GM12874 (cell line): ENCODE measurements around the gene TOR4A.

Source experiments
- TF ChIP-seq, protein P1 (sequence below): IDR thresholded peaks from 2 replicates; pipeline ENCODE4 v1.5.1; 2011; ENCODE audit warnings: low read depth, mild to moderate bottlenecking, control low read depth, low read length, moderate library complexity; ENCODE audit not compliant: insufficient read depth

TOR4A gene

DNA sequence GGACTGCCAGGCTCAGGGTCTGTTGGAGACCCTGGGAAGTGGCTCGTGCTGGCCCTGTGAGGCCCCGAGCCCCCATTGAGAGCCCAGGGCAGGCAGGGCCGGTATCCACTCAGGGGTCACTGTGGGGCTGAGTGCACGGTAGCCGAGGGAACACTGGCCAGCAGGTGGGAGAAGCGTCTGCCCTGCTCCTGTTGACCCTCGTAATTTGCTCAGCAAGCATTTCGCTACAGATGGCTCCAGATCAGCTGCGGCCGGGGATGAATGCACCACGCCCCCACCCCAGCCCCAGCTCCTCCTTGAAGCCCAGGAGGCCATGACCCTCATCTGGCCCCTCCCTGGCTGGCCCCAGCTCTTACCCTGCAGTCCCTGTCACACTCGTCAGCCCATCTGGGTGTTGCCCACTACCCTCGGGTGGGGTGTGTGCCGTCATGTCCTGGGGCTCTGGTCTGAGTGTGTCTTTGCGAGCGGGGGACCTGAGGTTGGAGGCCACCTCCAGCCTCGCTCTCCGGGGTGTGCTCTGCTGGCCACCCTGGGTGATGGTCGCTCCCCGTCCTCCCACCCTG is 30.6 kb downstream of the TOR4A start:
- TF ChIP-seq, protein P1, sequence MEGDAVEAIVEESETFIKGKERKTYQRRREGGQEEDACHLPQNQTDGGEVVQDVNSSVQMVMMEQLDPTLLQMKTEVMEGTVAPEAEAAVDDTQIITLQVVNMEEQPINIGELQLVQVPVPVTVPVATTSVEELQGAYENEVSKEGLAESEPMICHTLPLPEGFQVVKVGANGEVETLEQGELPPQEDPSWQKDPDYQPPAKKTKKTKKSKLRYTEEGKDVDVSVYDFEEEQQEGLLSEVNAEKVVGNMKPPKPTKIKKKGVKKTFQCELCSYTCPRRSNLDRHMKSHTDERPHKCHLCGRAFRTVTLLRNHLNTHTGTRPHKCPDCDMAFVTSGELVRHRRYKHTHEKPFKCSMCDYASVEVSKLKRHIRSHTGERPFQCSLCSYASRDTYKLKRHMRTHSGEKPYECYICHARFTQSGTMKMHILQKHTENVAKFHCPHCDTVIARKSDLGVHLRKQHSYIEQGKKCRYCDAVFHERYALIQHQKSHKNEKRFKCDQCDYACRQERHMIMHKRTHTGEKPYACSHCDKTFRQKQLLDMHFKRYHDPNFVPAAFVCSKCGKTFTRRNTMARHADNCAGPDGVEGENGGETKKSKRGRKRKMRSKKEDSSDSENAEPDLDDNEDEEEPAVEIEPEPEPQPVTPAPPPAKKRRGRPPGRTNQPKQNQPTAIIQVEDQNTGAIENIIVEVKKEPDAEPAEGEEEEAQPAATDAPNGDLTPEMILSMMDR = no peak

DNA sequence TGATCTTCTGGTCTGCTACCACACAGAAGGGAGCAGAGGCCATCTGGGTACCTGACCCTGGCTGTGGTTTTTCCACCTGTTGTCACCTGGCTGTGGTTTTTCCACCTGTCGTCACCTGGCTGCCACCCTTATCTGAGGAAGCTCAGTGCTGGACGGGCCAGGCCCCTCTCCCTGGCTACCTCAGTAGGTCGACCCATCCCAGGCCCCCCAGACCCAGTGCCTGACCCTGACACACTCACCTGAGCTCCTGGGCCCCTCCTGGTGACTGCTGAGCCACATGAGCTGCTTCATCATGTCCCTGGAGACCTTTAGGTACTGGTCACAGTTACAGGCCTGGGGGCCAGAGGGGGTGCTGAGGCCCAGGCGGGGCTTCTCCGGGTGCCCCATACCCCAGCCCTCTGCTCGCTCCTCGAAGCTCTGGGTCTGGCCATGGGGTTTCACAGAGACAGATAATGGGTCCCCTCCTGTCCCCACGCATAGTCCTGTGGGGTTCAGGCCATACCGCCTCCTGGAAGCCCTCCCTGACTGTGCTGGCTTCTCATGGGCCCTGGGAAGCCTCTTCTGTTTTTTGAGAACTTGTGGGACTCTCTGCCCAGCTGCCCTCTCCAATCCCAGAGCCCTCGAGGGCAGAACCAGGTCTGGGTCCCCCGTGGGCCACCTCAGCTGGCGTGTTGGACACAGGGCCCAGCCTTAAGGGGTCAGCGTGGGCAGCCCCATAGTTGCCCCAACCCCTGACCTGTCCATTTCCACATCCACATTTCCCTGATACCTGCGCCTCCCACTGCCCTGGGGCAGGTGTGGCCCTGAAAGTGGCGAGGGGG is 32.1 kb downstream of the TOR4A start:
- TF ChIP-seq, protein P1 = no peak

DNA sequence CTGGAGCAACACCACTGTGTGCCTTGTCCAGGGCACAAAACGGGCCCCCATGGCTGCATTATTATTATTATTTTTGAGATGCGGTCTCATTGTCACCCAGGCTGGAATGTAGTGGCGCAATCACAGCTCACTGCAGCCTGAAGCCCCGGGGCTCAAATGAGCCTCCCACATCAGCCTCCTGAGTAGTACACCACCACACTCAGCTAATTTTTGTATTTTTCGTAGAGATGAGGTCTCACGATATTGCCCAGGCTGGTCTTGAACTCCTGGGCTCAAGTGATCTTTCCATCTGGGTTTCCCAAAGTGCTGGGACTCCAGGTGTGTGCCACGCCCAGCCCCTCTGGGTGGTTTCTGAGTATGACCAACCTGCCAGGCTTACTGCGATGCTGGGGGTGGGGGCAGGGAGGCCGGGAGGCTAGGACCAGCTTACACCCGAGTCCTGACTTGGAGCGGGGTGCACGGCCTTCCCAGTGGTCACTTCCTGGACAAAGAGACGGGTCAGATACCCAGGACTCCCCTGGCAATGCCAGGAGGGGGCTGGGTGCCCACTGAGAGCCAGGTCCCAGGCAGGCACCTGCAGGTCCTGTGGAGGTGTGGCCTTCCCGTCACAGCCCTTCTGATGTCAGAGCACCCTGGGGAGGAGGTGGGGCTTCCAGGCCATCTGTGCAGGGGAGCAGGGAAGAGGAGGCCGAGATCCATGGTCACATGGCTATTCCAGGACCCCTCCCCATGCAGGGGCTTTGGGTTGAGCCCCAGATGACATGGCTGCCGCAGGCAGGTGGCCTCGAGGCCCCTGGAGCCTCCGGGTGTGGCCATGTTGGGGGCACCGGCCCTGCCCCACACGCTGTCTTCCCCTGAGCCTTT is 32.9 kb downstream of the TOR4A start:
- TF ChIP-seq, protein P1 = no peak

DNA sequence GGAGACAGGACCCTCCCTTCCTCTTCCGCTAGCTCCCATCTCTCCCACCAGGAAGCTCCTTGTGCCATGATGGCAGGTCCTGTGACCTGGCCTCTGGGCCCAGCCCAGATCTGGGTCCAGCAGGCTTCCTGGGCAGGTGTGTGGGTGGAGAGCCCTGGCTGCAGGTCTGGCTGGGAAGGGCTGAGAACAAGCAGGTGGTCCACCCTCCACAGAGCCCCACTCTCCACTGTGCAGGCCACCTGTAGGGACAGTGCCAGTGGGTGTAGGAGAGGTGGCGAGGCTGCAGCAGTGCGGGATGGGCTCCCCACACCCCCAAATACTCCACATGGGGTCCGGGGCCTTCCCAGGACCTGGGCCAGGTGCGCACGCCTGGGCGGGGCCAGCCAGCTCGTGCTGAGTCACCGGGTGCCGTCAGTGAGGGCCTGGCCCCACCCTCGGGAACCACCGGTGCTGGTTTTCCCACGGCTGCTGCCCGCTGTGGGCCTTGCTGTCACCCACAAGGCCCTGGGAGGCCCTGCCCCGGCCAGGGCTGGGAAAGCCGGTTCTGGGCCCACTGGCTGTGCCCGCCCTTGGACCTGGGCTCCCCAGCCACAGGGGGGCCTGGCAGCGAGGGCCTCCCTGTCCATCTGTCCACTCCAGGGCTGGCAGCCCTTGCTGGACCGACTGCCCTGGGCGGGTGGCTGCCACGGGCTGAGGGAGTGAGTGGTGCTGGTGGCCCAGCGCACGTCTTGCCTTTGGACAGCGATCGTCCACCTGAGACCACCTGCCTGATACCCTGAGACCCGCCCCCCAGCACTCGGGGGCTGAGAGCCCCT is 33.9 kb downstream of the TOR4A start:
- TF ChIP-seq, protein P1 = no peak

DNA sequence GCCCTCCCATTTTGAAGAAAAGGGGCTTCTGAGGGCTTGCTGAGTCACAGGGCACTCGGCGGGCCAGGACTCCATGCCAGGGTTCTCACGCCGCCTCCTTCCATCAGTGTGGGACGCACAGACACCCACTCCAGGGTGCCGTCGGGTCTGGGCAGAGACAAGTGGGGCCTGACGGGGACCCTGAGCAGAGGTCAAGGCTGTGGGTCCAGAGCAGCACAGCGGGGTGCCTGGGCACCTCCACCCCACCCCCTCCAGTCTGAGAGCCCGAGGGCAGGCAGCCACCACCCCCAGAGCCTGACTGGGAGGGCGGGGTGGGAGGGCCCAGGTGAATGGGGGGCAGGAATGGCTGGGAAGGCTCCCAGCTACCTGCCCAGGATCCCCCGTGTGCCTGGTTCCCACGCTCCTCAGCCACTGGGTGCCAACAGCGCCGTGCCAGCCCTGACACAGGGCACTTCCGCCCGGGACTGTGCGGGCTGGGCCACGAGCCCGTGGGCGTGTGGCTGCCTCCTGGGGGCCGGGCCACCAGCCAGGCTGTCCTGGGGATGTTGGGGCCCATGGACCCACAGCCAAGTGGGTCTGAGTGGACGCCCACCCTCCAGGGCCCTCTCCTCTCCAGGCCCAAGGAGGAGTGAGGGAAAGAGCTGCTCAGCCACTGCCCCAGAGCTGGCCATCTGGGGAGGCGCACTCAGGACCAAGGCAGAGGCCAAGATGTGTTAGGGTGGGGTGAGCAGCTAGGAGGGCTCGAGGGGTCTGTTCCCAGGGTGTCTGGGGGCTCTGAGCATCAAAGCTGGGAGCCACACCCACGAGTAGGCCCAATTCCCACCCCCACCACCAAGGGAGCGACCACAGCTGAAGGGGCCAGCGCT is 34.7 kb downstream of the TOR4A start:
- TF ChIP-seq, protein P1 = no peak

DNA sequence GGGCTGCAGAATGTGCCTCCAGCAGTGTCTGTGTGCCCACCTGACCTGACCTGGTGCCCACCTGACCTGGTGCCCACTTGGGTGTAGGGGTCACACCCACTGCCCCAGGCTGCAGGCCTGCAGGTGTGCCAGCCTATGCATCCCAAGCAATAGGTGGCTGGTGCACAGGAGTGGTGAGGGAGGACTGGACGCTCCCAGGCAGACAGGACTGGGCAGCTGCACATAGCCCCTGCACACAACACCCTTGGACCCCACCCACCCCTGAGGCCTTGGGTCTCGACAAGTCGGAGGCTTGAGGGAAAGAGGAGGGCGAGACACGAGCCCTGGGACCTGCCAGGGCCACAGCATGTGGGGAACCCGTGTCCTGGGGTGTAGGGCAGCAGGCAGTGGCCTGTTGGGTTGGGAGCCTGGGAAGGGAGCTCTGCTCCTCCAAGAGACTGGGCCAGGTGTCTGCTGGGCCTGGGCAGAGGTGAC is 35.4 kb downstream of the TOR4A start:
- TF ChIP-seq, protein P1 = no peak
